GM18519 (cell line): ENCODE measurements around the gene OR11L1.

ENCODE experiments used
- ATAC-seq: cut with Tn5 transposase; IDR thresholded peaks from one replicate; pipeline ENCODE4 v1.9.1; 2021; ENCODE audit warnings: mild to moderate bottlenecking, moderate library complexity; ENCODE audit not compliant: unreplicated experiment, low FRiP score

Gene OR11L1

DNA sequence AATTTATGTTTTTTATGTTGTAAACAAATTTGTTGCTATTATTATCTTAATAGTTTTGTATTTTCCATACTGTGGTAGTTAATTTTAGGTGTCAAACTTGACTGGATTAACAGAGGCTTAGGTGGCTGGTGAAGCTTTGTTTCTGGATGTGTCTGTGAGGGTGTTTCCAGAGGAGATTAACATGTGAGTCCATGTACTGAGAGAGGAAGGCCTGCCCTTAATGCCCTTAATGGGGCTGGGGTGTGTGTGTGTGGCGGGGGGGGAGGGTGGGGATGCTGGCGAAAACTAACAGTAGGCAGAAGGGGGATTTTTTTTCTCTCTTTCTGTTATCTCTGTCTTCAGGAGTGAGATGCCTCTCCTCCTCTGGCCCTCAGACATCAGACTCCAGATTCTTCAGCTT lies 19.6 kb downstream of the OR11L1 start:
- ATAC-seq, result no peak

DNA sequence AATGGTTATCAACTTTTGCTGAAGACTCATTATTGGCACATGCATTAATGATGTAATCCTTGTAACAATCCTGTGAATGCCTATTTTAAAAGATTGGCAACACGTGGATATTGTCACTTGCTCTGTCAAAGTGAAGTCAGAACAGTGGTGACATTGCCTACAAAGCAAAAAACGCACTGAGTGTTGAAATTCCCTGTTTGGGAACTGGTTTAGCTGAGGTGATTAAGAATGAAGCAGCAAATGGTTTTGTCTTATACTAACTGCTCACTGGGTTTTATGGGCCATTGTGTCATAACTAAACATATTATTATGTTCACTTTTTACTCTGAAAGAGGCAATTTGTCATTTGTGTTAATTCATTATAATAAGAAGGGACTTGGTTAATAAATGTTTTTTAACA lies 29.1 kb downstream of the OR11L1 start:
- no peak for ATAC-seq

DNA sequence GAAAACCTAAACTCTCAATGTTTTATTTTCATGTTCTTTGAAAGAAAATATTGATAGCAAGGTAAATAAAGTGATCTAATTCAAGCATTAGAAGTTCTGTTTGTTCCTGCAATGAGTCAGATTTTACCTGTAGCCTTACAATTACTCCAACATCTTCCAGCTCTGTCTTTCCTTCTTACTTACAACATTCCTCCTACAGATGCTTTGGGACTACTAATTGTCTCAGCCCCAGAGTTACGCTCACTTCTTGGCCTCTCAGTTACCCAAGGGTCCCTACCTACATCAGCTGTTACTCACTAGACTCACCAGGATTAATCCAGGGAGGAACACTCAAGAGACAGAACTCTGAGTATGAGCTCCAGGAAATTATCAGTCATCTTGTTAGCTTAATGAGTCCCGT lies 44.2 kb downstream of the OR11L1 start:
- ATAC-seq, result no peak
